WI38 (cell line): Measurements from ENCODE around the gene PM20D2.

Experiments used
- H3K4me3 ChIP-seq: 2 replicates; pipeline ENCODE4 v1.5.1; 2011; ENCODE audit warnings: low read depth, mild to moderate bottlenecking, control low read depth, low read length
- TF ChIP-seq, protein P1 (sequence below): IDR thresholded peaks from 2 replicates; pipeline ENCODE4 v1.5.1; 2012; ENCODE audit warnings: low read depth, mild to moderate bottlenecking, control low read depth, low read length

PM20D2 gene

DNA sequence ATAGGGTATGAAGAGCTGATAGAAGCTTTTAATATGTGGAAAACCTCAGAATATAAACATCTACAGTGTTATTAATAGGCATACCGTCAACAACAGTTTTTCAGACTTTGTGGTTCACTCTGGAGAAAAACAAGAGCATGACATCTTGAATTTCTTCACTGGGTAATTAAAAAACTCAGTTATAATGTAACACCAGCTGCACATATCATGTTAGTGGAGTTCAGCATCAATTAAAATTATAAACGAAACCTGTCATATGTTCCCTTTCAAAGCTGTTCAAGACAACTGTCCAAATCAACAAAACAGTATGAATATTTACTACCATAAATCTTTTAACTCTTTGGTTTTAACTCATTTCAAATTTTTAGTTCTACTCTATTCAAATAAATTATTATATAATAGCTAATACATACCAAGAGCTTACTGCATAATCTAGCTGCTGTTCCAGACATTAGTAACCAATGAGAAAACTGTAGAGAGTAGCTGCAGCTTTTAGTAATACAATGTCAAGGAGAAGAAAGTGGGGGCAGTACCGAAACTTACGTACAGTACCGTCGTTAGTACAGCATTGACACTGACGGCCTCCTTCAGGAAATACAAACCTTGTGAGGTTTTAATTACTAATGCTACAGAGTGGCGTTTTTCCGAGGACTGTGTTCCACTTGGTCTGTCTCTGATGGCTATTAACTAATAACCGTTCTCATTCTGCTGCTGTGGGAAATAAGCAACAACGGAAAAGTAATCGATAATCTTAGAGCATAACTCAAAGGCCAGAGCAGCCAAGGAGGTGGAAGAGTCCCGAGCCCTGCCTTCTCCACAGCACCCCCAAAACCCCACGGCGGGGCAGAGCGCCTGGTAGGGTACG, 532 bp upstream of the PM20D2 start:
- TF ChIP-seq, protein P1, sequence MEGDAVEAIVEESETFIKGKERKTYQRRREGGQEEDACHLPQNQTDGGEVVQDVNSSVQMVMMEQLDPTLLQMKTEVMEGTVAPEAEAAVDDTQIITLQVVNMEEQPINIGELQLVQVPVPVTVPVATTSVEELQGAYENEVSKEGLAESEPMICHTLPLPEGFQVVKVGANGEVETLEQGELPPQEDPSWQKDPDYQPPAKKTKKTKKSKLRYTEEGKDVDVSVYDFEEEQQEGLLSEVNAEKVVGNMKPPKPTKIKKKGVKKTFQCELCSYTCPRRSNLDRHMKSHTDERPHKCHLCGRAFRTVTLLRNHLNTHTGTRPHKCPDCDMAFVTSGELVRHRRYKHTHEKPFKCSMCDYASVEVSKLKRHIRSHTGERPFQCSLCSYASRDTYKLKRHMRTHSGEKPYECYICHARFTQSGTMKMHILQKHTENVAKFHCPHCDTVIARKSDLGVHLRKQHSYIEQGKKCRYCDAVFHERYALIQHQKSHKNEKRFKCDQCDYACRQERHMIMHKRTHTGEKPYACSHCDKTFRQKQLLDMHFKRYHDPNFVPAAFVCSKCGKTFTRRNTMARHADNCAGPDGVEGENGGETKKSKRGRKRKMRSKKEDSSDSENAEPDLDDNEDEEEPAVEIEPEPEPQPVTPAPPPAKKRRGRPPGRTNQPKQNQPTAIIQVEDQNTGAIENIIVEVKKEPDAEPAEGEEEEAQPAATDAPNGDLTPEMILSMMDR: no peak
- H3K4me3 ChIP-seq: peak overlapping the region; percentile 74

DNA sequence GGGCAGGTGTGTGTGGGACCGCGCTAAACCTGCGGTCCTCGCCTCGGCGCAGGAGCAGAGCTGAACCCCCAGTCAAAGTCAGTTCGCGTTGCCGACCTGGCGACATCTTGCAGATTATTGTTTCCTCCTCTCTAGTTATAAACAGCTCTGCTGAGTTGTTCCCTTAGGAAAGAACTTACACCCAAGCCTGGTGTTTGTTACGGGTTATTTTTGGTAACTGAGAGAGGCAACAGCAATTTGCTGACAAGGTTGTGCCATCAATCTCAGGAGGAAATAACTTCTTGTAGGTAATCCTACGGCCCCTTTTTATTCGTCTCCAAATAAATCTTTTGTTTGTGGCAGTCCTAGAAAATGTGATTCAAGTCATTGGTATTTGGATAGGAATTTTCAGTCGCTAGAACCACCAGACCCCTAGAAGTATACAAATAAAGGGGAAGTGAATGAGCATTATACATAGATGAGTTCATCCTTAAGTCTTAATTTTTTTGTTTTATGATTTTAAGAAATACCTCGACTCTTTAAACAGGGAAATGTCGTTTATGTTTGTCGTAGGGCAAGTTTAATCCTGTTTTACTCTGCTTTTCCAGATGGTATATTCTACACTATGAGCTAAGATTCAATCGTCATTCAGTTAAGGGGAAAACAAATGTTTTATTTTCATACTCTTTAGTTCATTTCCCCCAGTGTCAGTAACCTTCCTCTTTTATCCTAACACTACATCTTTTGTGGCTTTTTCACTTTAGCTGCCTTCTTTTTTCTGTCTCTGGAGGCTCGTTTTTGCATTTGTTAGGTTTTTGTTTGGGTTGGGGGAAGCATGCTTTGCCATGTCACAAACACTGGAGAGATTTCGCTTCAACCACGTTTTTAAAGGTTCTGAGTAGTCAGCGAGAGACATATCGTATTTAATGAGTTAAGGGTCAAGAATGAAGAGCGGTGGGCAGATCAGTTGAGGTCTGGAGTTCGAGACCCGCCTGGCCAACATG, 1.2 kb downstream of the PM20D2 start:
- TF ChIP-seq, protein P1: no peak
- H3K4me3 ChIP-seq: peak overlapping the region; percentile 74

DNA sequence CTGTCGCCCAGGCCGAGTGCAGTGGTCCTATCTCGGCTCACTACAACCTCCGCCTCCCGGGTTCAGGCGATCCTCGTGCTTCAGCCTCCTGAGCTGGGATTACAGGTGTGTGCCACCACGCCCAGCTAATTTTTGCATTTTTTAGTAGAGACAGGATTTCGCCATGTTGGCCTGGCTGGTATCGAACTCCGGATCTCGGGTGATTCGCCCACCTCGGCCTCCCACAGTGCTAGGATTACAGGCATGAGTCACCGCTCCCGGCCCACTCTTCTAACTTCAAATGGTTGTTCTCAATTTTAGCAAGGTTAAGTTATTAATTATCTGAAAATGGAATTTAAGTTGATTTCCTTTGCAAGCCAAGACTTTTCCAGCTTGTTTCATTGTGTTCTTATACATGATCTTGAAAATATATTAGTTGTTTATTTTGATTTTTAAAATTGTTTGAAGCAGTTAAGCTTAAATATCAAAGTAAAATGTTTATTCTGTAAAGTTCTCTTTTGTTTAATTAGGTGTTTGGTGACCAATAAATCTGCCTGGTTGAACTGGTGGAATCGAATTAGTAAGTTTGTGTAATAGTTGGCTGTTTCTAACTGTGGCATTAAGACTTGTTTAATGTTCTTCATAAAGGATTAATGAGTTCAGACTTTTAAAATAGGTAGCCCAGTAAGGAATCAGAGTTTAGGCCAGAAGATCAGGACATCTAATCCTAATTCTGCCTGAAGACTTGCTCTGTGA, 2.3 kb downstream of the PM20D2 start:
- H3K4me3 ChIP-seq: no peak overlapping the region
- TF ChIP-seq, protein P1: no peak

DNA sequence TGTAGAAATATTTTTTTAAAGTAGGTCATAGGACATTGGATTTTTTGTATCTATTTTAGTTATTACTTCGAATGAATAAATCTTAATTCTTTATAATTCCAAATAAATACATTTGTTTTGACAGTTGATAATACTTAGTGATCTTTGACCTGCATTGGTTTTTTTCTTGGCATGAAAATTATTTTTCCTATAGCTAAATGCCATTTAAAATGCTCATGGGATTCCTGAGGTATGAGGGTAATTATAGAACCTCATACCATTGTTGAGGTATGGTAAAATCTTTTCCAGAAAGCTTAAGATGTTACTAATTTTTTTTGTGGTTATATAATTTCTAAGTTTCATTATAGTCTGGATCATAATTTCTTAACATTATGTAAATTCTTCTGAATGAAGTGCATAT, 8.3 kb downstream of the PM20D2 start:
- TF ChIP-seq, protein P1: no peak
- H3K4me3 ChIP-seq: no peak overlapping the region

DNA sequence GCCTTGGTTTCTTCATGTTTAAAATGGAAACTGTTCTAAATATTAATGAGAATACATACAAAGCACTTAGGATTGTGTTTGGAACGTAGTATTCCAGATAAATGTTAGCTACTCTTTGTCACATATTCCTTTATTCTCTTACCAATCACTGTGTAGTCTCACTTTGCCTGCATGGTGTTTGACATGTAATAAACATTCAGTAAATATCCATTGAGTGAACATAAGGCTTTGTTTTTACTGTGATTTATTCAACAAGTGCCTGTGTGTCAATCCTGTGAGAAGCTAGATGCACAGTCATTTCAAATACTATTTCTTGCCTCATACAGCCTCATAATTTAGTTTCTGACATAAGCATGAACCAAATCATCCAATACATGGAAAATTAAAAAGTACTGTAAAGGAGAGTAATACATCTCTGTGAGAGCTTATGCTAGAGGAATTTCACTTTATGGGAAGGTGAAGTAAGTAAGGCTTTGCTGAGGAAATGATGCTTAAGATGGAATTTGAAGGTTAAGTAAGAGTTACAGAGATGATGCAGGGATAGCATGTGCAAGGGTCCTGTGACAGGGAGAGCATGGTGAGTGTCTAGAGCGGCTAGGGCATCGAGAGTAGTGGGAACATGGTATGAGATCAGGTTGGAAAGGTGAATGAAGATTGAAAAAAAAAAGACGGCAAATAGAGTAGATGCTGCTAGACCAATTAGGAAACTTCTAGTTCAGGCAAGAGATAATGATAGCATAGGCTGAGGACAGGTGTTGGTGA, 14.7 kb downstream of the PM20D2 start:
- TF ChIP-seq, protein P1: no peak
- no peak overlapping the region for H3K4me3 ChIP-seq

DNA sequence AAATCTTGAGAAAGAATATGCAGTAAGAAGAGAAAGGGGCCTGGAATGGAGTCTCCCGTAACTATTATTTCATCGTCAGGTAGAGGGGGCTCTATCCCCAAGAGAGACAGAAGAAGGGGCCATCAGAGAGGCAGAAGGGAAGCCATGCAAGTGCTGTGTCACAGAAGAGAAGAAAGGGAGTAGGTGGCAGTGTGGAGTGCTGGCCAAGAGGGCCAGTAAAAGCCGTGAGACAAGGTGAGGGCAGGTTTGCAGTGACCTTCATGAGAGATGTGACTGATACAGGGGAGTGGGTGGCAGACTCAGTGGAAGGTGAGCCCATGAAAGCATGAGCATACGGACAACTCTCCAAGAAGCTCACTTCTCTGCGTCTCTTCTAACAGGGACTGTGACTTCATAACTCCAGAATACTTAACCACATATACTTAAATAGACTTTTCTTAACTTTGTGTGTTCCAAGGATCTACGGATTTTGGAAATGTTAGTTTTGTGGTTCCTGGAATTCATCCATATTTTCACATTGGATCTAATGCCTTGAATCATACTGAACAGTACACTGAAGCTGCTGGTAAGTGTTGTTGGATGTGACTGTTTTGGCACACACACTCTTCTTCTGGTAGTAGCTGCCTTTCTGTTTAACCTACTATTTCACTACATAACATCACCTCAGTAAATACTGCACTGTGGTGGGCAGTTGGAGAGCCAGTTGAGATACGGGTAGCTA, 15.6 kb downstream of the PM20D2 start:
- TF ChIP-seq, protein P1: no peak
- no peak overlapping the region for H3K4me3 ChIP-seq
